ENCODE data around the gene CDSN.

GRCh38 chr6:31090275-31090972, 29.8 kb downstream of the CDSN start:
- TF ChIP-seq EZH2 (IDR thresholded peaks at IDR 0.05; ENCODE audit: low read depth, low read length, severe bottlenecking) (no peak), RAD21 (IDR thresholded peaks at IDR 0.05 in 1 of 2, conservative IDR thresholded peaks at IDR 0.05 in 1 of 2; ENCODE audit: low read depth in 2 of 2, low read length in 2 of 2) (no peak), EP300 (IDR thresholded peaks at IDR 0.05; ENCODE audit: borderline replicate concordance in 1 of 2, low read depth in 2 of 2, low read length in 2 of 2) (no peak), POLR2A (IDR thresholded peaks at IDR 0.05; ENCODE audit: control extremely low read depth in 1 of 2, low read depth in 2 of 2, low read length in 2 of 2) (no peak), KDM4A (IDR thresholded peaks at IDR 0.05; ENCODE audit: low read depth, low read length, severe bottlenecking) (no peak), CREB1 (IDR thresholded peaks at IDR 0.05) (no peak), SUZ12 (IDR thresholded peaks at IDR 0.05; ENCODE audit: low read length) (no peak), CTCF (IDR thresholded peaks at IDR 0.05; ENCODE audit: control extremely low read depth in 1 of 3, insufficient read depth in 1 of 3, low read depth in 1 of 3, low read length in 3 of 3) (no peak)

Data from H1 (cell line).